Spleen (tissue), 11 donors: ENCODE measurements around the gene LACTBL1. TPM values are rescaled to one million over a fixed set of nuclear protein-coding genes. Genes with fewer than 3 reads are reported as not detected.

ENCODE experiments used
- DNase-seq: peaks from one replicate; pipeline ENCODE4 v3.0.0-alpha.2; 2020
- H3K27ac ChIP-seq, 8 donors: fragments of 200-600 bp; sonication (generic) in 7 of 8; 1 replicate in 4 of 8; 2 replicates in 4 of 8; pipeline versions ENCODE4 v1.5.0 to v1.8.0; 2016 to 2021; ENCODE audit warnings: inconsistent platforms in 4 of 8, mild to moderate bottlenecking in 4 of 8, moderate library complexity in 1 of 8
- H3K27me3 ChIP-seq, 7 donors: fragments of 200-600 bp; sonication (generic) in 6 of 7; replicated peaks in 1 of 7; 1 replicate in 4 of 7; 2 replicates in 3 of 7; pipeline versions ENCODE4 v1.5.0 to v1.8.0; 2016 to 2021; ENCODE audit warnings: inconsistent platforms in 3 of 7, mild to moderate bottlenecking in 1 of 7
- H3K36me3 ChIP-seq, 6 donors: fragments of 200-600 bp; sonication (generic) in 5 of 6; 1 replicate in 4 of 6; 2 replicates in 2 of 6; pipeline versions ENCODE4 v1.5.0 to v1.8.0; 2016 to 2021; ENCODE audit warnings: inconsistent platforms in 2 of 6
- H3K4me1 ChIP-seq, 6 donors: fragments of 200-600 bp; sonication (generic) in 5 of 6; 1 replicate in 3 of 6; 2 replicates in 3 of 6; pipeline versions ENCODE4 v1.5.0 to v1.8.0; 2016 to 2021; ENCODE audit warnings: inconsistent platforms in 3 of 6
- H3K4me3 ChIP-seq, 8 donors: fragments of 200-600 bp; sonication (generic) in 7 of 8; 1 replicate in 4 of 8; 2 replicates in 4 of 8; pipeline versions ENCODE4 v1.5.0 to v1.8.0; 2016 to 2021; ENCODE audit warnings: inconsistent platforms in 4 of 8, mild to moderate bottlenecking in 4 of 8, moderate library complexity in 2 of 8
- H3K9me3 ChIP-seq, 8 donors: fragments of 200-600 bp; sonication (generic) in 7 of 8; 1 replicate in 4 of 8; 2 replicates in 4 of 8; pipeline versions ENCODE4 v1.5.0 to v1.8.0; 2016 to 2021; ENCODE audit warnings: inconsistent platforms in 4 of 8
- CTCF ChIP-seq, 11 experiments: fragments of 200-600 bp in 7 of 11; fragments of 450-650 bp in 4 of 11; sonication (generic) in 4 of 11; IDR thresholded peaks in 8 of 11; conservative IDR thresholded peaks in 3 of 11; 1 replicate in 7 of 11; 2 replicates in 4 of 11; pipeline versions ENCODE4 v1.4.0 to v1.8.0; 2016 to 2021; ENCODE audit warnings: antibody characterized with exemption in 11 of 11, inconsistent platforms in 4 of 11, mild to moderate bottlenecking in 1 of 11
- POLR2A ChIP-seq, 3 donors: fragments of 450-650 bp; IDR thresholded peaks; one replicate each; pipeline ENCODE4 v1.5.1; 2017; ENCODE audit warnings: antibody characterized with exemption in 3 of 3, mild to moderate bottlenecking in 1 of 3
- POLR2AphosphoS5 ChIP-seq, 3 donors: sonication (generic); formaldehyde crosslinking; IDR thresholded peaks; one replicate each; pipeline ENCODE4 v1.5.1; 2017; ENCODE audit warnings: antibody characterized with exemption in 3 of 3
- WGBS, 5 donors: extraction: QIAGEN DNeasy Blood & Tissue Kit in 3 of 5; methylation state at CpG; one replicate each; pipeline versions ENCODE4 v1.1.5 to v1.1.7; 2013 to 2018; 5-methylcytosine and 5-hydroxymethylcytosine counted together
- intact Hi-C: fragments of 100-400 bp; cut with DNase I; formaldehyde crosslinking; loops from one replicate; pipeline ENCODE4 v1.15.0; 2023; ENCODE audit warnings: low total_unique reads
- polyA plus RNA-seq, 3 donors: library from polyadenylated mRNA; stranded (reverse); fragments of 200-250 nt; gene quantifications; one replicate each; pipeline ENCODE4 v1.2.1, GENCODE V29; 2013
- total RNA-seq, 7 donors: library from RNA; depleted of rRNA in 3 of 7; stranded (reverse); fragments of >200 nt in 3 of 7; fragmentation: NEBNext Ultra II Directional in 4 of 7; extraction: Animal tissue kit (Norgen Biotek cat#: 25700) in 4 of 7; gene quantifications; one replicate each; pipeline versions ENCODE4 v1.1.0 to v1.2.1, GENCODE V29; 2016 to 2021
- donor health status: healthy with polysubstance abuse.
- donor health status: DM: no; HTN: no; CAD: no; lungs with moderate emphysema.
- donor health status: DM: no; HTN: no; CAD: no.
- donor health status: Bipolar disorder and iron deficiency.
- donor health status: healthy.
- donor health status: DM: no; HTN: no; CAD: no.
- donor health status: DM: yes; HTN: yes; CAD: no.

LACTBL1 gene
- total and polyA plus RNA-seq, 10 donors: not detected

GRCh38 chr1:22917989-22918388 lies 54.7 kb downstream of the LACTBL1 start:
- peaks cover 0 to 16% (median 0%) of the 10 kb centered on the region in 7 donors for H3K27me3 ChIP-seq
- peaks cover 0 to 22% (median 8%) of the 10 kb centered on the region in 6 donors for H3K4me1 ChIP-seq
- no peak for TF ChIP-seq CTCF (IDR thresholded peaks at IDR 0.05 in 8 of 11, conservative IDR thresholded peaks at IDR 0.05 in 3 of 11)
- TF ChIP-seq POLR2A (IDR thresholded peaks at IDR 0.05): no peak
- TF ChIP-seq POLR2AphosphoS5 (IDR thresholded peaks at IDR 0.05): no peak
- no peak overlapping the region for H3K4me3 ChIP-seq
- intact Hi-C loops: no loop called here
- WGBS, 5 donors: 73 to 99% (median 83%) methylated on average over 5 of the region's 5 CpGs
- no peaks in the 10 kb centered on the region for H3K9me3 ChIP-seq
- no peak overlapping the region for H3K27ac ChIP-seq
- DNase-seq: no peak
- no peaks in the 10 kb centered on the region for H3K36me3 ChIP-seq

DNA sequence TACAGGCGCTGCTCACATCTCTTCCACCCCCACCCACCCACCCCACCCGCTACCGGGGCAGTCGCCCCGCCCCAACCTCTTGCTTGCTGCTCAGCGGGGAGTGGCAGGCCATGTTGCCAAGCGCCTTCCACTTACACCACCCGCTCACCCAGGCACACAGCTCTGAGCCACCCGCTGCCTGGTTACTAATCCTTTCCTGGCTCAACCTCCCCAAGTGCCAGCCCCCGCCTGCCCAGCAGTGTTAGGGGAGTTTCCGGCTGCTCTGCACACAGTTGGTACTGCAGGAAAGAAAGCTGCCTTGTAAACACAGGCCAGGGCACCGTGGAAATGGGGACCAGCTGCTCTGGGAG lies 56.2 kb downstream of the LACTBL1 start:
- 60 to 69% (median 64%) methylated on average over 8 to 12 of the region's 12 CpGs for WGBS, 5 donors
- no peaks in the 10 kb centered on the region for H3K36me3 ChIP-seq
- no peak overlapping the region for H3K4me3 ChIP-seq
- H3K4me1 ChIP-seq: peaks cover 0 to 22% (median 8%) of the 10 kb centered on the region in 6 donors
- intact Hi-C loops: no loop called here
- H3K9me3 ChIP-seq: no peaks in the 10 kb centered on the region
- H3K27me3 ChIP-seq: peaks cover 0 to 19% (median 0%) of the 10 kb centered on the region in 7 donors
- TF ChIP-seq POLR2A (IDR thresholded peaks at IDR 0.05) (no peak), CTCF (IDR thresholded peaks at IDR 0.05 in 8 of 11, conservative IDR thresholded peaks at IDR 0.05 in 3 of 11) (no peak), POLR2AphosphoS5 (IDR thresholded peaks at IDR 0.05) (no peak)
- no peak for DNase-seq
- no peak overlapping the region for H3K27ac ChIP-seq

GRCh38 chr1:22915816-22916470 lies 56.7 kb downstream of the LACTBL1 start:
- peak; percentile 41 for DNase-seq
- intact Hi-C loops: no loop called here
- no peak for TF ChIP-seq POLR2A (IDR thresholded peaks at IDR 0.05)
- TF ChIP-seq POLR2AphosphoS5 (IDR thresholded peaks at IDR 0.05): no peak
- TF ChIP-seq CTCF (IDR thresholded peaks at IDR 0.05 in 8 of 11, conservative IDR thresholded peaks at IDR 0.05 in 3 of 11): no peak
- Histone ChIP-seq H3K36me3 (no peaks in the 10 kb centered on the region), H3K9me3 (no peaks in the 10 kb centered on the region), H3K4me1 (peaks cover 0 to 20% (median 8%) of the 10 kb centered on the region in 6 donors), H3K4me3 (no peak overlapping the region), H3K27ac (no peak overlapping the region), H3K27me3 (peaks cover 0 to 20% (median 0%) of the 10 kb centered on the region in 7 donors)
- WGBS, 5 donors: 38 to 44% (median 41%) methylated on average over 11 to 15 of the region's 15 CpGs

DNA sequence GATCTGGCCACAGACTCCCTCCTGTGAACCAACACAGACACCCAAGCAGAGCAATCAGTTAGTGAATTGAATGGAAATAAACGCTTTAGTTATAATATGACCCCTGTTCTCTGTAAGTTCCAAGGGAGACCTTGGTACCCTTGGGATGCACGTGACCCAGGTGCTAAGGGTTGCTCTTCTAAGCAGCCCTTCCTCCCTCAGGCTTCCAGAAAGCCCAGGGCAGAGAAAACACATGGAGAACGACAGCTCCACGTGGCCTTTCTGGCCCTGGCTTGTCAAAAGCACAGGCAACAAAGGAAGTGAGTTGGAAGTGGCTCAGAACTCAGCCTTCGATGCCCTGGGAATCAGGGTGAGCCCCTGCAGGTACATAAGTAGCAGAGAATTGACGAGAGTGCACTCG lies 57.4 kb downstream of the LACTBL1 start:
- H3K27ac ChIP-seq: no peak overlapping the region
- no peaks in the 10 kb centered on the region for H3K36me3 ChIP-seq
- intact Hi-C loops: no loop called here
- no peak for DNase-seq
- H3K4me1 ChIP-seq: peaks cover 0 to 20% (median 8%) of the 10 kb centered on the region in 6 donors
- no peaks in the 10 kb centered on the region for H3K9me3 ChIP-seq
- 67 to 74% (median 69%) methylated on average over 7 of the region's 7 CpGs for WGBS, 5 donors
- no peak overlapping the region for H3K4me3 ChIP-seq
- H3K27me3 ChIP-seq: peaks cover 0 to 20% (median 0%) of the 10 kb centered on the region in 7 donors
- TF ChIP-seq CTCF (IDR thresholded peaks at IDR 0.05 in 8 of 11, conservative IDR thresholded peaks at IDR 0.05 in 3 of 11): no peak
- no peak for TF ChIP-seq POLR2AphosphoS5 (IDR thresholded peaks at IDR 0.05)
- no peak for TF ChIP-seq POLR2A (IDR thresholded peaks at IDR 0.05)
